GM19468 (cell line): ENCODE measurements around the gene CASQ1.

Experiments
- ATAC-seq: cut with Tn5 transposase; IDR thresholded peaks from one replicate; pipeline ENCODE4 v1.9.1; 2021; ENCODE audit warnings: mild to moderate bottlenecking, moderate library complexity, moderate number of reproducible peaks; ENCODE audit not compliant: unreplicated experiment; ENCODE audit errors: extremely low read depth

Gene CASQ1

DNA sequence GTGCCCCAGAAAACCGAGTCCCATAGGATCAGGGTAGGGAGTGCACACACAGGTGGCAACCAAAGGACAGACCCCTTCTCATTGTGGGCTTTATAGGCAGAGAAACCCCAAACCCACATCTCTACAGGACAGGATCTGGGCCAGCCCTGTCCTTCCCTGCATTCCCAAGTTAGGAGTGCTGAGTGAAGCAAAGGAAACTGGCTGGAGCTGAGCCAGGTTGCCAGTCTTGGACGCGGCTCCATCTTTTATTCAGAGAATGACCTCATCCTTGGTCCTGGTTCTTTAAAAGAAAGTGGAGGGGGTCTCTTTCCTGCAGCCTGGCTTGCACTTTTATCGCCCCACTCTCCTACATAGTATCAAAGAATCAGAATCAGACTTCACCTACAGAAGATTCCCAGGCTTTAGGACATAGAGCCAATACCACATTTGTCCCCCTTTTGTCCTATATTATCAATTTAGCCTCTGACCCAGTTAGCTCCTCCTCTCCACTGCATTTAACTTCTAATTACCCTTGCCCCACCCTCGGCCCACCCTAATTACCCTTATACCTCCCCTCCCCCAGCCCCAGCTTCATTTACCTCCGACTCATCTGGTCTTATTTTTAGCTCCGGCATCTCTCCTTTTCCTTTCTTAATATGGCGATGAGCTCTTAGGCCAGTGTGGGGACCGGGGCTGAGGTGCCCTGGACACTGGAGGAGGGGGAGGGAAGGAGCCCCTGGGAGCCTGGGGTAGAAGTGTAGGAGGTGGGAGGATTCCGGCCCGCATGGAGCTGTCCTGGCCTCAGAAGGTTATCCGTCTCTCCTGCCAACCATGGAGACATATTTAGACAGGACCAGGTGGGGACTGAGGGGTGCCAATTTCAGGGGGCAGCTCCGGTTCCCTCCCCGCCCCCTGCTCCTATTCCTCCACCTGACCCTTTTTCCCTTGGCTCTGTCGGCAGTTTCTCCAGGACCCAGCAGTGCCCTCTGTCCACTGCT lies at the start of gene CASQ1:
TSS of gene CASQ1 (plus strand) at position 927 of the 977 bp plus-strand sequence. CDS start 177 bp downstream, outside the sequence.
- no peak for ATAC-seq

DNA sequence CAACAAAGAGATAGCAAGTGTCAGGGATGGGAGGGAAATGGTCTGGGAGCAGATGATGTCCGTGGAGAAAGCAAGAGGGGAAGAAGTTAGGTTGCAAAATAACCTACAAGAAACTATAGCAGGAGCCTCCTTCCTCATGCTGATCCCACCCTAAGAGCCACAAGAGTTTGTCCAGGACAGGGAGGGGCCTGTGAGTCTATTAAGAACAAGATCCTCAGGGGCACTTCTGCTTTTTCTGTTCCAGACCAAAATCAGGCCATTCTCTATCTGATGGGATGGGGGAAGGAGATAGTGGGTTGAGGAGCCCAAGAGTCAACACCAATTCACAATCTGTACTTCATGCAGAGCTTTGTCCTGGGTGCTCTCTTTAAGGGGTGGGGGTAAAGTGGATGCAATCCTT lies 46.7 kb upstream of the CASQ1 start:
- no peak for ATAC-seq

DNA sequence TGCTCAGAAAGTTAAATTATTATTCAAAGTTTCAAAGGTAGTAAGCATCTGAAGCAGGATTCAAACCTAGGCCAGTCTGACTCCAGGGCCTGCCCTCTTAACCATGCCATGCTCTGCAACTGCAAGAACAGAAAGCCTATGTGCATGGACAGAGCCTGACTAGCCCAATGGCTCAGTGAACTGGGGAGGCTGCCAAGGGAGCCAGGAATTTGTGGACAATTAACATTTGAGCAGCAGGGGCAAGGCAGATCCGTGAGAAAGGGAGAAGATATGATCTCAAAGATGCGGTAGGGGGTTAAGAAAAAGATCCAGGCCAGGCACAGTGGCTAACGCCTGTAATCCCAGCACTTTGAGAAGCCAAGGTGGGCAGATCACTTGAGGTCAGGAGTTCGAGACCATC lies 45.5 kb upstream of the CASQ1 start:
- no peak for ATAC-seq

DNA sequence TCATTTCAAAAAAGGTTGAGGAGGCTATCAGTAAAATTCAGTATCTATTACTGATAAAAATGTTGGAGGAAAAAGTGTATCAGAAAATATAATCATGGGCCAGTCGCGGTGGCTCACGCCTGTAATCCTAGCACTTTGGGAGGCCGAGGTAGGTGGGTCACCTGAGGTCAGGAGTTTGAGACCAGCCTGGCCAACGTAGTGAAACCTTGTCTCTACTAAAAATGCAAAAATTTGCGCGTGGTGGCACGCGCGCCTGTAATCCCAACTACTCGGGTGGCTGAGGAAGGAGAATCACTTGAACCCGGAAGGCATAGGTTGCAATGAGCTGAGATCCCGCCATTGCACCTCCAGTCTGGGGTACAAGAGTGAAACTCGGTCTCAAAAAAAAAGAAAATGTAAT lies 44.3 kb upstream of the CASQ1 start:
- ATAC-seq, result no peak

DNA sequence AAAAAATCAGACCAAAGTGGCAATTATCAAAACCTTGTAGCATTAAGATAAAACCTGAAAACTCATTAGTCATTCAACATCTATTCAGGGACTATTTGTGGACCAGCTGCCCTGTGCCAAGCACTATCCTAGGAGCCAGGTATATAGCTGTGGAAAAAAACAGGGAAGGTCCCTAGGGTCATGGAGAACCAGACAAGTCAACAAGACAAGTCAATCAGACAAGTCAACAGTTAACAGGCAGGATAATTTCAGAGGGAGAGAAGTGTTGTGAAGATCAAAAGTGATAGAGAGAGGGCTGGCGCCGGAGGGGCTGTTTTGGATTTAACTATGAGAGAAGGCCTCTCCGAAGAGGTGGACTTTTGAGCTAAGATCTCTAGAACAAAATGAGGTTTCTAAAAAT lies 42.3 kb upstream of the CASQ1 start:
- ATAC-seq, result no peak

DNA sequence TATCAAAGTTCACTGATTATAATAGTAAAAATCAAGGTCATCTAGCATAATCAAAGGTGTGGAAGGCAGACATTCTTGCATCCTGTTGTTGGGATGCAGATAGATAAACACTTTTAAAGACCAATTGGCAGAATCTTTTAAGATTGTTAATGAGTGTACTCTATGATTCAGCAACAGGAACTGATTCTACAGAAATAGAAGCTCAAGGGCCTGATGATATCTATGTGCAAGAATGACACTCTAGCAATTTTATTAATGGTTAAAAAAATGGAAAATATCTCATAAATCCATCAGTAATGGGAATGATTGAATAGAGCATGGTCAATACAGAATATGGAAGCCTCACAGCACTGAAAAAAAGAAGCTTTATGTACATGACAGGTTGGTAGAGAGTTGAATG lies 41.1 kb upstream of the CASQ1 start:
- ATAC-seq, result no peak

DNA sequence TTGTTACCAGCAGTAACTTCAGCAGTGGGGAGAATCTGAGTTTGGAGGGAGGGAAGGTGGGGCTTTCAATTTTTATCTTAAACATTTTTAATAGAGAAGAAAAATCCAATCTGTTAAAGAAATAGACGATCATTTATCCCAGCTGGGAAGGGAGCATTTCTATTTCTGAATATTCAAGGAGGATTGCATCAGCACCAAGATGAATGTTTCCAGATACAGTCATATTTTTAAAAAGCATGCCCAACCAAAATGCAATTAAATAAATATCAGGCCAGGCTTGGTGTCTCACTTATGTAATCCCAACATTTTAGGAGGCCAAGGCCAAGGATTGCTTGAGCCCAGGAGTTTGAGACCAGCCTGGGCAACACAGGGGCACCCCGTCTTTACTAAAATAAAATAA lies 40.7 kb upstream of the CASQ1 start:
- ATAC-seq, result no peak

DNA sequence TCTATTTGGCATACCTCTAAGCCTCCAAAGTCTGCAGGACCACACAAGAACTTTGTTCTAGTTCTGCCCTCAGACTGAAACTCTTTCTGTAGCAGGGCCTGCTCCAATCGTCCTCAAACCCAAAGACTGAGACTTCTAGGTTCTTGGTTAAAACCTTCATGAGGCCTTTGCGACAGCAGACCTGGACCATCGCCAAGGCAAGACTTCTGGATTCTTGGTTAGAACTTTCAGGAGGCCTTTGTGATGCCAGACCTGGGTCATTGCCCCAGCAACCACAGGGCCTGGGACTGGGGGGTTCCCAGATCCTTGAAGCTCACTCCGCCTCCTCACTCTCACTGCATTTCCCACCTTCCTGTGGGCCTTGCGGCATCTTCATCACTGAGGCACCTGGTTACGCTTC lies 39.1 kb upstream of the CASQ1 start, which contains the start of gene ATP1A4:
TSS of gene ATP1A4 (plus strand) at position 301 of the 400 bp plus-strand sequence. CDS start 438 bp downstream, outside the sequence.
- ATAC-seq, result no peak

DNA sequence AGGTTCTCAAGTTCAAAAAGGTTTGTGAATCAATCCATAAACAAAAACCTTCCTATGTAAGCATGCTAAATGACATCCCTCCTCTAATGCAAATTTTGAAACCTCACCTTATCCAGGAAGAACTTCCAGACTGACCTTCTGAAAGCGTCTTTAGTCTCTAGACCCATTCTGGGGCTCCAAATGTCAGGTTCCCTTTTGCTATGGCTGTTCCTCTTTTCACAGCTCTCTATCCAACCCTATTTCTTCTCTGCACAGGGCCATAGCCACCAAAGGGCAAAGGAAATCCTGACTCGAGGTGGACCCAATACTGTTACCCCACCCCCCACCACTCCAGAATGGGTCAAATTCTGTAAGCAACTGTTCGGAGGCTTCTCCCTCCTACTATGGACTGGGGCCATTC lies 35.6 kb upstream of the CASQ1 start:
- ATAC-seq, result no peak

DNA sequence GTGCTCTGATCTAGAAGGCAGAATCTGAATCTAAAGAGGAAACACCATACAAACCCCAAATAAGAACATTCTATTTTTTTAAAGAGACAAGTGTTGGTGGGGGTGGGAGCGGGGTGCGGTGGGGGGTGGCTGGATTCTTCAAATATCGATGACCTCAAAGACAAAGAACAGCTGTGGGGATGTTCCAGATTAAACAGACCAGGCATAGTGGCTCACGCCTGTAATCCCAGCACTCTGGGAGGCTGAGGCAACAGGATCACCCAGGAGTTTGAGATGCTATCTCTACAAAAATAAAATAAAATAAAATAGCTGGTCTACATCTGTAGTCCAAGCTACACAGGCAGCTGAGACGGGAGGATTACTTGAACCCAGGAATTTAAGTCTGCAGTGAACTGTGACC lies 34.0 kb upstream of the CASQ1 start:
- ATAC-seq, result no peak

DNA sequence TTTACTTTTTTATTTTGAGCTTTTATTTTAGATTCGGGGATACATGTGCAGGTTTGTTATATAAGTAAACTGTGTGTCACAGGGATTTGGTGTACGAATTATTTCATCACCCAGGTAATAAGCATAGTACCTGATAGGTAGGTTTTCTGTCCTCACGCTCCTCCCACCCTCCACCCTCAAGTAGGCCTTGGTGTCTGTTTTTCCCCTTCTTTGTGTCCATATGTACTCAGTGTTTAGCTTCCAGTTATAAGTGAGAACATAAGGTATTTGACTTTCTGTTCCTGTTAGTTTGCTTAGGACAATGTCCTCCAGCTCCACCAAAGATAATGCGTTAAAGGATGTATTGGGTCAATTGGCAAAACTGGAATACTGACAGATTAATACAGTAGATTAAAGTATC lies 33.2 kb upstream of the CASQ1 start:
- ATAC-seq, result no peak

DNA sequence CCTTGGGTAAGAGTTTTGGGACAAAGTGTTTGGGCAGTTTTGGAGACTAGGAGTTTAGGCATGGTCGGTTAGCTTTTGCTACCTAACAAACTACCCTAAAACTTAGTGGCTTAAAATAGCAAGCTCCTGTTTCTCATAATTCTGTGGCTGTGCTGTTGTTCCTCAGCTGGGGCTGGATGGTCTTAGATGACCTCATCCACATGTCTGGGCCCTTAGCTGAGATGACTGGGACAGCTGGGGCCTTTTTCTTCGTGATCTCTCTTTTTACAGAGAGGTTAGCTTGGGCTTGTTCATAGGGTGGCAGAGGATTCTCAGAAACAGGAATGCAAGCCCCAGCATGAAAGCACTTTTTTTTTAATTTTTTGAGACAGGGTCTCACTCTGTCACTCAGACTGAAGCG lies 32.3 kb upstream of the CASQ1 start:
- no peak for ATAC-seq

DNA sequence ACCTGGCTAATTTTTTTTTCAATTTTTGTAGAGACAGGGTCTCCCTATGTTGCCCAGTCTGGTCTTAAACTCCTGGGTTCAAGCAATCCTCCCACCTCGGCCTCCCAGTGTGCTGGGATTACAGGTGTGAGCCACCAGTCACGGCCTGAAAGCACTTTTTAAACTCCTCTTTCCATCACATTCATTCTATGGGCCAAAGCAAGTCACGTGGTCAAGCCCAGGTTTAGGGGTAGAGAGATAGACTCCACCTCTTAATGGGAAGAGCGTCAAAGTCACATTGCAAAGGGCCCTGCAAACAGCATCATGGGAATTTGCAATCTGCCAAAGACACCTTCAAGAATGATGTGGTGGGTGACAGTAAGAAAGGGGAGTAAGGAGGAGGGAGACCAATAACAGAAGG lies 31.8 kb upstream of the CASQ1 start:
- ATAC-seq, result no peak

DNA sequence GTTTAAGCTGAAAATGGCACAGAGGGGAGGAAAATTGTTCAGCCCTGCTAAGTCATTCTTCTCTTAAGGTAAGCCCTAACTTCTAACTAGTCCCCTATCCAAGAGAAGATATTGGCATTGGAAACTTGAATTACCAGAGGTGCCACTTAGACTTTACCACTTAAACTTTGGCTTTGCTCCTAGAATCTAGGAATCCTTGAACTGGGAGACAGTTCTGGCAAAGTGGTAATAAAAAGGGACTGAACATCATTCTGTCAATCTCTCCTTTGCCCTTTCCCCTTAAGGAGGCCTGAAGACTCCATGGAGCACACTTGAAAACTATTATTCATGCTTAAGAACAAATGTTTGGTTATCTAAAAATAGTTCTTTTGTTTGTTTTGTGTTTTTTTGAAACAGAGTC lies 30.5 kb upstream of the CASQ1 start:
- ATAC-seq, result no peak

DNA sequence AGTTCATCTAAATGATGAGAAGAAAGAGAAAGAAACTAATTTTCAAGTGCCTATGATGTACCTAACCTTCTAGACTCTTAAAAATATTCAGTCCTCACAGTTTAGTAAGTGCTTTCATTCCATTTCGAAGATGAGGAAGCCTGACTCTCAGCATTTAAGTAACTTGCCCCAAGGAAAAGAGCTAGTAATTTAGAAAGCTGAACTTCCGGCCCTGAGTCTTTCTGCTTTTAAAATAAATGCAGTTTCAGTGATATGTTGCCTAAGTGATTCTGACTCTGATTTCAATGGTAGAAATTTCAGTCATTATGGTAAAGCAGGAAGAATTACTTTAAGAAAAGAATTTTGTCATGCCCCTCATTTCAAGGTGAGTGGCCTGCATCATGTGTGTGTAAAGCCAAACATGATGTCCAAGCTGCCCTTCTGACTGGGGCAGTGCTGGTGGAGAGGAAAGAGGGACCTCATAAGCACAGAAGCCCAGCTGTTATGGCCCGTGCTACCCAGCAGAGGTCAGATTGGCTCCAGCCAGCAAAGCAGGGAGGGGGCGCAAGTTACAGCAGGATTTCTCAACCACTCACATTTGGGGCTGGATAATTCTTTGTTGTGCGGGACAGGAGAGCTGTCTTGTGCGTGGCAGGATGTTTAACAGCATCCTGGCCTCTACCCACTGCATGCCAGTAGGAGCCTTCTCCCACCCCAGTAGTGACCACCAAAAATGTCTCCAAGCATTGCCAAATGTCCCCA lies 28.2 kb upstream of the CASQ1 start:
- no peak for ATAC-seq

DNA sequence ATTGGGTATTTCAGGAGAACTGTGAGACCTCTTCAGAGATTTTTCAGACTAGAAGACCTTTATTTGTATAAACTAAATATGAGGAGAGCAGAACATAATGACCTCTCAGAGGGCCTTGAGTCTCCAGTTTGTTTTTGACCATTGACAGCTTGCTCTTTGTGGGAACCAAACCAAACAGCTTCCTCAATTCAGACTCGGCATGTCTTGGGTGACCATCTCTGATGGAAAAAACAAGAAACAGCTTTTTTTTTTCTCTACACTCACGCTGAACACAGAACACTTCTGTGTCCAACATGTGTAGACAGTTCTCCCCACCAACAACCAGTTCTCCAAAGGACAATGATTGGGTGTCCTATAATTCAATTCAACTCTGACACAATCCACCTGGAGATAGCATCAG lies 27.4 kb upstream of the CASQ1 start:
- ATAC-seq, result no peak

DNA sequence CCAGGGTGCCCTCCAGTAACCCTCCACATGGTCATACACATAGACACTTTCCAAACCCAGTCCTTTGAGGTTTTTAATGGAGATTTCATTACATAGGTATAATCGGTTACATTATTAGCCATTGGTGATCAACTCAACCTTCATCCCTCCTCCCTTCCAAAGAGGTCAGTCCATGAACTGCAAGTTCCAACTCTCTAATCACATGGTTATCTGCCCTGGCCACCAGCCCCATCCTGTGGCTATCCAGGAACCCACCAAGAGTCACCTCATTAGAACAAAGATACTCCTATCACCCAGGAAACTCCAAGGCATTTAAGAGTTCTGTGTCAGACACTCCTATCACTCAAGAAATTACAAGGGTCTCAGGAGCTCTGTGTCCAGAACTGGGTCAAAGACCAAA lies 26.8 kb upstream of the CASQ1 start:
- ATAC-seq, result no peak

DNA sequence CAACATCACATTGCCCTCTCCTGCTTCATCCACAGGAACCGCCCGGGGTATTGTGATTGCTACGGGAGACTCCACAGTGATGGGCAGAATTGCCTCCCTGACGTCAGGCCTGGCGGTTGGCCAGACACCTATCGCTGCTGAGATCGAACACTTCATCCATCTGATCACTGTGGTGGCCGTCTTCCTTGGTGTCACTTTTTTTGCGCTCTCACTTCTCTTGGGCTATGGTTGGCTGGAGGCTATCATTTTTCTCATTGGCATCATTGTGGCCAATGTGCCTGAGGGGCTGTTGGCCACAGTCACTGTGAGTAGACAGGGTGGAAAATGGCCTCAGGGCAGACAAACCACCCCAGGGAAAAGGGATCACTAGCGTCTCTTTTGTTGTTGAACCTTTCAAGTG lies 26.3 kb upstream of the CASQ1 start:
- no peak for ATAC-seq

DNA sequence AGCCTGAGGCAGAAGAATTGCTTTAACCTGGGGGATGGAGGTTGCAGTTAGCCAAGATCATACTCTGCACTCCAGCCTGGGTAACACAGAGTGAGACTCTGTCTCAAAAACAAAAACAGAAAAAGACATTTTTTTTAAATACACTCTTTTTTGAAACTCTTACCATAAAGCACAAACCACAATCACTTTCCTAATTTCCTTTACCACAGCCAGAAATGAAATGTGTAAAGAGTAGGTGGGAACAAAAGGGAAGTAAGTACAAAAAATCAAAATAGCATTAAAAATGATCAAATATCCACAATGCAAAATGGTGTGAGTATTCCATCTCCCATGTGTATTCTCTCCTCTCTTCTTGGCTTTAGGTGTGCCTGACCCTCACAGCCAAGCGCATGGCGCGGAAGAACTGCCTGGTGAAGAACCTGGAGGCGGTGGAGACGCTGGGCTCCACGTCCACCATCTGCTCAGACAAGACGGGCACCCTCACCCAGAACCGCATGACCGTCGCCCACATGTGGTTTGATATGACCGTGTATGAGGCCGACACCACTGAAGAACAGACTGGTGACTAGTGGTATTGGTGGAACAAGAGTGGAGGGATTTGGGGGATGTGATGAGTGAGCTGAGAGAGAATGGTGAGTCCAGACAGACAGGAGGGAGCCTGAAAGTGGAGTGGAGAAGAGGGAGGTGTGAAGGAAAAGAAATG lies 24.1 kb upstream of the CASQ1 start:
- ATAC-seq, result no peak

DNA sequence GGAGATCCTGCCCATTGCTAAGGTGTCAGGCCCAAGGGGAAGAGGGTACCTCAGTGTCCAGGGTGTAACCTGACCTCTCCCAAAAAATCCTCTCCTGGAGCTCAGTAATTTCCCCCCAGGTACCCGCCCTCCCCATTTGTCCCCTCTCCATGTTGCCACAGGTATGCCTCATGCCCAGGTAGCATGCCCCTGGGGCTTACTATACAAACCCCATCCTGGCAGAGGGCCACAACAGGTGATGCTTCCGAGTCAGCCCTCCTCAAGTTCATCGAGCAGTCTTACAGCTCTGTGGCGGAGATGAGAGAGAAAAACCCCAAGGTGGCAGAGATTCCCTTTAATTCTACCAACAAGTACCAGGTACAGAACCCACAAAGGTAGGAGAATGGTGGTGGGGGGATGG lies 23.3 kb upstream of the CASQ1 start:
- no peak for ATAC-seq

DNA sequence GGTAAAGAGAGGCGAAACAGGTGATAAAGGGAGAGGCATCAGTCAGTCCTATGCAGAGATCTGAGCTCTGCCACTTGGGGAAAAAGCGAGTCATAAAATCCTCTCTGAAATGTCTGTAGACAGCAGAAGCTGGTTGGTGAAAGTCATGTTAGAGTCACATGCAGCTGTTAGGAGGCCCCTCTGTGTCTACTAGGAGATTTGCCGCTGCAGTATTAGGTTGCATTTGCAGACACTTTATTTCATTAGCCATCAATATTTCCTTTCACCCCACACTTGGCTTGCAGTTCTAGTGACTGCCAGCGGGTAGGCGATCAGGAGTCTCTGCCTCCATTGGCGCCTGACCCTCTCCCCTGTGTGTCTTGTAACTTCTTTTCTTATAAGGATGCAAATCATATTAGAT lies 22.8 kb upstream of the CASQ1 start:
- no peak for ATAC-seq
